Measurements from ENCODE around the gene CYP3A4. TPM values are rescaled to one million over a fixed set of nuclear protein-coding genes. Genes with fewer than 3 reads are reported as not detected.

Gene CYP3A4
- not detected in 2 replicates for total RNA-seq (2014; rRNA removed; shearing (Covaris generic))

- H3K36me3 ChIP-seq (replicated peaks; ENCODE audit: control insufficient read depth, insufficient read depth, low read length), result no peaks in the 10 kb centered on the region
- no peak within 1 kb of the TSS for H3K4me3 ChIP-seq (ENCODE audit: insufficient read depth, low read depth, low read length)
- DNase-seq, result no peak
- no peaks in the 10 kb centered on the region; the same call in 1 of the 2 replicates for H3K27me3 ChIP-seq (ENCODE audit: control insufficient read depth, insufficient read depth, low read length)
Observed at GRCh38 chr7:99784007-99784406, at the start of gene CYP3A4. CYP3A4 (minus strand) TSS chr7:99784184; CDS start chr7:99784081, 103 bp downstream.

- Histone ChIP-seq H3K4me3 (ENCODE audit: insufficient read depth, low read depth, low read length) (no peak overlapping the region), H3K36me3 (replicated peaks; ENCODE audit: control insufficient read depth, insufficient read depth, low read length) (no peaks in the 10 kb centered on the region), H3K27me3 (ENCODE audit: control insufficient read depth, insufficient read depth, low read length) (no peaks in the 10 kb centered on the region)
- no peak for DNase-seq
Observed at GRCh38 chr7:99833289-99833877, 49.4 kb upstream of the CYP3A4 start.

DNA sequence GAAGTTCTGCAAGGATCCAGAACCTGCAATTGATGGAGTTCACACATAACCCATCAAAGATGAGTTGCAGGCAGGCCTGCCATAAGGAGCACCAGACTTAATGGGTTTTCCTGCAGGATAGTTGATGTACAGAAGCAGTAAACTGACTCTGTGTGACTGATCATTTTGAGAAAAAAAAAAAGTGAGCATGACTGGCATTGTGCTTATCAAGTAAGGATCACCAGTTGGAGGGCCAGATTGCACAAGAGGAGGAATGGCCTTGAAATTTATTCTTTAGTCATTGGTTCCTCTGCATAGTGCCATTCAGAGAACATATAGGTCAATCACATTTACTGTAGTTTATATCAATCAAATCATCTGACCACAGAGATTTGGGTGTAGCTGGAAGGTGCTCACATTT lies 47.6 kb upstream of the CYP3A4 start:
- H3K36me3 ChIP-seq (replicated peaks; ENCODE audit: control insufficient read depth, insufficient read depth, low read length), result no peaks in the 10 kb centered on the region
- no peak overlapping the region for H3K4me3 ChIP-seq (ENCODE audit: insufficient read depth, low read depth, low read length)
- DNase-seq, result no peak
- H3K27me3 ChIP-seq (ENCODE audit: control insufficient read depth, insufficient read depth, low read length), result no peaks in the 10 kb centered on the region

GRCh38 chr7:99829524-99830160 lies 45.7 kb upstream of the CYP3A4 start:
- DNase-seq, result no peak
- no peak overlapping the region for H3K4me3 ChIP-seq (ENCODE audit: insufficient read depth, low read depth, low read length)
- no peaks in the 10 kb centered on the region for H3K27me3 ChIP-seq (ENCODE audit: control insufficient read depth, insufficient read depth, low read length)
- no peaks in the 10 kb centered on the region for H3K36me3 ChIP-seq (replicated peaks; ENCODE audit: control insufficient read depth, insufficient read depth, low read length)

GRCh38 chr7:99828811-99829210 lies 44.8 kb upstream of the CYP3A4 start:
- H3K36me3 ChIP-seq (replicated peaks; ENCODE audit: control insufficient read depth, insufficient read depth, low read length), result no peaks in the 10 kb centered on the region
- DNase-seq, result no peak
- no peaks in the 10 kb centered on the region for H3K27me3 ChIP-seq (ENCODE audit: control insufficient read depth, insufficient read depth, low read length)
- no peak overlapping the region for H3K4me3 ChIP-seq (ENCODE audit: insufficient read depth, low read depth, low read length)

DNA sequence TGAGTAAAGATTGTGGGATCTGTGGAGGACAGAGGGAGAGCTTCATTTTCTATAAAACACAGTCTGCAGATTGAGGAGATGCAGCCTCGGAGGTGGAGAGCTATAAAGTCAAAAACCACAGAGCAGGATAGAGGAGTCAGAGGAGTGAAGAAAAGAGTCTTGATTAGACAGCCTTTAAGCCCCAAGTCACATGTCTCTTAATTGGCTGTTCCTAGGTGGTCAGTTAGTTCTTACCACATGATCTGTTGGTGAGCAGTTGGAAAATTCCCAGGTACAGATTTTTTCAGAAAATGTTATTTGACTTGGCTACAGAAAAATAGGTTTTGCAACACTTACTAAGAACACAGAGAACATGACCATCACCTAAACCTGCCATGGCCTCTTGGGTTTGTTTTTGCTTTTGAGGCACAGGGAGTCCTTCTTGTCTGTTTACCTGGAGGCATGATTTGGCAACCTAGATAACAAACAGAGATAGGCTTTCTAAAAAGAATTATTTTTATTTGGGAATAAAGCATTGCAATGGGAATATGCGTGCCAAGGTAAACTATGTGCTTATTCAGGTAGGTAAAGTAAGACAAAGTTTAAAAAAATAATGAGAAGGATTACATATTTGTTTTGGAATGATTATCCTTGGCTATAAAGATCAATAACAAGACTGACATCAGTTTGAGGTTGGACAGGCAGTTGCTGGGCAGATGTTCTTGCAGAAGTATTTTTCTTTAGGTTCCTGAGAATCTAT lies 43.2 kb upstream of the CYP3A4 start:
- DNase-seq, result no peak

DNA sequence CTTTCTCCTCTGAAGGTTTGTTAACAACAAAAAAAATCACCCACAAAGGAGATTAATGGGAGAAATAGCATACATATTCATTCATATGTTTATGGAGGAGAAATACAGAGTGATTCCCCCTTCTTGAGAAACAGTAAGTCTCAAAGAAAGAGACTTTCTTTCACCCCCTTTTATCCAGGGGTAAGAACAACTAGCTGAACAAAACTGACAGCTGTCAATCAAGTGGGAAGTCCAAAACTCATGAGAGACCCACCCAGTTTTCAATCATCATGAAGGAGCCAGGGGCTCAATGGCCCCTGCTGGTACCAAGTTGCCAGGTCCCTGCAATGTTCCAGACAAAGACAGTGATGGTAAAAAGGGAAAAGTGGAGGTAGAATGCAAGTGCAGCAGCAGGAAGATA lies 41.9 kb upstream of the CYP3A4 start:
- Histone ChIP-seq H3K36me3 (replicated peaks; ENCODE audit: control insufficient read depth, insufficient read depth, low read length) (no peaks in the 10 kb centered on the region), H3K27me3 (ENCODE audit: control insufficient read depth, insufficient read depth, low read length) (no peaks in the 10 kb centered on the region), H3K4me3 (ENCODE audit: insufficient read depth, low read depth, low read length) (no peak overlapping the region)
- DNase-seq, result no peak

More for the DNA sequence above, 43.2 kb upstream of the CYP3A4 start:
- Histone ChIP-seq H3K4me3 (ENCODE audit: insufficient read depth, low read depth, low read length) (no peak overlapping the region), H3K36me3 (replicated peaks; ENCODE audit: control insufficient read depth, insufficient read depth, low read length) (no peaks in the 10 kb centered on the region), H3K27me3 (ENCODE audit: control insufficient read depth, insufficient read depth, low read length) (no peaks in the 10 kb centered on the region)

DNA sequence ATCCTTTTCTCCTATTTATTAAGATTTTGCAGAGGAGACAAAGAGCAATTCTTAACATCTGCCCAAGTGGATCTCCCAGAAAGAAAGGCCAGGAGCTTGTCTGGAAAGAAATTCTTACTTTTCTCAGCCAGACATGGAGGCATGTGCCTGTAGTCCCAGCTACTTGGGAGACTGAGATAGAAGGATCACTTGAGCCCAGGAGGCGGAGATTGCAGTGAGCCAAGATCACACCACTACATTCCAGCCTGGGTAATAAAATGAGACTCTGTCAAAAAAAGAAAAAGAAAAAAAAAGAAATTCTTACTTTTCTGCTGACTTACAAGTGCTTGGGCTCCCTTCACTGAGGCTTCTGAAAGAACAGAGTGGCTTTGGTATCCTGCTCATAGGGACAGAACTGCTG lies 41.5 kb upstream of the CYP3A4 start:
- H3K36me3 ChIP-seq (replicated peaks; ENCODE audit: control insufficient read depth, insufficient read depth, low read length), result no peaks in the 10 kb centered on the region
- no peaks in the 10 kb centered on the region for H3K27me3 ChIP-seq (ENCODE audit: control insufficient read depth, insufficient read depth, low read length)
- no peak for DNase-seq
- no peak overlapping the region for H3K4me3 ChIP-seq (ENCODE audit: insufficient read depth, low read depth, low read length)

GRCh38 chr7:99824091-99824490 lies 40.1 kb upstream of the CYP3A4 start:
- no peak overlapping the region for H3K4me3 ChIP-seq (ENCODE audit: insufficient read depth, low read depth, low read length)
- H3K36me3 ChIP-seq (replicated peaks; ENCODE audit: control insufficient read depth, insufficient read depth, low read length), result no peaks in the 10 kb centered on the region

DNA sequence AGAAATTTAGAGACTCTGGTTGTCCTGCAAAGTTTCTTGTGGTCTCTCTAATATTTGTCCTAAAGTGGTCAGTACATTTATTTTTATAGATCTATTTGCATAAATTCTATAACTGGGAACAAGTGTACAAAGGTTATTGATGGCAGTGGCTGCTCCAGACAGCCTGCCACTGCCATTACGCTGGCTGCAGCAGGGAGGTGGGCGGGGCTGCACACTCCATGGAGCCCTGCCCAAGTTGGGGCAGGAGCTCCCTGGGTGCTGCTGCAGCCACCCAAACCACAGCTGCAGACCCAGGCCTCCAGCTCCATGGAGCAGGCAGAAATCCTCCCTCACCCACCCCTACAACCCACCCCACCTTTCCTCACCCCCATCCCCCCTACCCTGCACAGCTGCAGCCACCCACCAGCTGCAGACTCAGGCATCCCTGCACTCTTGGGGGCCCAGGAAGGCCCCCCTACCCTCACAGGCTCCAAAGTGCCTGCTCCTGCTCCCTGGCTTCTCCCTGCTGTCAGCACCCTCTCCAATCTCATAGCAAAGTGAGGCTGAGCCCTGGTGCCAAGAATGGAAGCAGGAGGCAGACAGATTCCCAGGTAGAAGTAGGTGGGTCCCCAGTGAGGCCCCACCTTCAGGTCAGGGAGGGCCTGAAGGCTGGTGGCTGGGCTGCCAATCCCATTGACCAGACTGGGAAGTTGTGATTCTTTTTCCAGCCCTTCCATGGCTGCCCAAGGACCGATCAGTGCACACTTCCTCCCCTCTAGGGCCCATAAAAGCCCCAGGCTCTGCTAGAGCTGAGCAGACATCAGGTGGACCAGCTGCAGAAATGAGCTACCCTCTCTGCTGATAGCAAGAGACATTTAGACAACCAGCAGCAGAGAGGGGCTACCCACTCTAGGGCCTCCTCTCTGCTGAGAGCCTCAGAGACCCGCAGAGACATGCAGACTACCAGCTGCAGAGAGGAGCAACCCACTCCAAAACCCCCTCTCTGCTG lies 39.0 kb upstream of the CYP3A4 start:
- Histone ChIP-seq H3K27me3 (ENCODE audit: control insufficient read depth, insufficient read depth, low read length) (no peaks in the 10 kb centered on the region), H3K36me3 (replicated peaks; ENCODE audit: control insufficient read depth, insufficient read depth, low read length) (no peaks in the 10 kb centered on the region), H3K4me3 (ENCODE audit: insufficient read depth, low read depth, low read length) (no peak overlapping the region)
- no peak for DNase-seq

More at GRCh38 chr7:99824091-99824490, 40.1 kb upstream of the CYP3A4 start:
- no peaks in the 10 kb centered on the region for H3K27me3 ChIP-seq (ENCODE audit: control insufficient read depth, insufficient read depth, low read length)
- no peak for DNase-seq

DNA sequence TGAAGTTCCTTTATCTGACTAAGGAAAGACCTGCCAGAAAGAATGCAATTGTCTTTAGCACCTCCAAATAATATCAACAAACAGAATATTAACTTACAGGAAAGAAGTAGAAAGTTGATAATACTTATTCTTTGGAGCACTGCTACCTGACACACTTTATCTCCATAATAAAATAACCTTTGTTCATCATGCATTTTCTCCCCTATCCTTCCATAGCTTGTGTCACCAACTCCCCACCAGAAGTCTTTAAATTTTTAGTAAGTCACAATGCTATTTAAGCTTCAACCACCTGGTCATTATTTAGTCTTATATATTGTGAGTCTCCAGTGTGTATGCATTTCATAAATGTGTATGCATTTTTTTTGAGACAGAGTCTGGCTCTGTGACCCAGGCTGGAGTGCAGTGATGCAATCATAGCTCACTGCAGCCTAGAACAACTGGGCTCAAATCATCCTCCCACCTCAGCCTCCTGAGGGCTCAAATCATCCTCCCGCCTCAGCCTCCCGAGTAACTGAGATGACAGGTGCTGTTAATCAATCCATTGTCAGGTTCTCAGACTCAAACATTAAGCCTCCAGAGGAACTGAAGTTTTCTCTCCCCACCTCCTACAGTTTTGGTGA lies 36.5 kb upstream of the CYP3A4 start:
- H3K36me3 ChIP-seq (replicated peaks; ENCODE audit: control insufficient read depth, insufficient read depth, low read length), result no peaks in the 10 kb centered on the region

GRCh38 chr7:99808766-99809165 lies 24.8 kb upstream of the CYP3A4 start:
- H3K4me3 ChIP-seq (ENCODE audit: insufficient read depth, low read depth, low read length), result no peak overlapping the region
- no peak for DNase-seq
- H3K36me3 ChIP-seq (replicated peaks; ENCODE audit: control insufficient read depth, insufficient read depth, low read length), result no peaks in the 10 kb centered on the region
- no peaks in the 10 kb centered on the region for H3K27me3 ChIP-seq (ENCODE audit: control insufficient read depth, insufficient read depth, low read length)

More for the DNA sequence above, 36.5 kb upstream of the CYP3A4 start:
- no peaks in the 10 kb centered on the region for H3K27me3 ChIP-seq (ENCODE audit: control insufficient read depth, insufficient read depth, low read length)
- no peak for DNase-seq
- no peak overlapping the region for H3K4me3 ChIP-seq (ENCODE audit: insufficient read depth, low read depth, low read length)

GRCh38 chr7:99806839-99807478 lies 23.0 kb upstream of the CYP3A4 start:
- no peak overlapping the region for H3K4me3 ChIP-seq (ENCODE audit: insufficient read depth, low read depth, low read length)
- no peaks in the 10 kb centered on the region for H3K36me3 ChIP-seq (replicated peaks; ENCODE audit: control insufficient read depth, insufficient read depth, low read length)
- no peaks in the 10 kb centered on the region for H3K27me3 ChIP-seq (ENCODE audit: control insufficient read depth, insufficient read depth, low read length)
- DNase-seq, result no peak

Data from H7 (cell line).